SK-N-SH (cell line): ENCODE results near the gene CSNK1E. TPM values are rescaled to one million over a fixed set of nuclear protein-coding genes. Genes with fewer than 3 reads are reported as not detected.

Experiments
- CTCF ChIA-PET: fragments of 300-600, 350-600 bp; formaldehyde crosslinking; extraction: SDS; loops from one replicate; lab custom pipeline; 2021; lab: Yijun Ruan, JAX
- POLR2A ChIA-PET: fragments of 350-600 bp; sonication (Branson Sonifier 250); formaldehyde crosslinking; extraction: SDS; loops from one replicate; lab custom pipeline; 2020; ENCODE audit warnings: antibody characterized with exemption, inconsistent platforms; lab: Yijun Ruan, JAX
- DNase-seq: peaks from one replicate; pipeline ENCODE4 v3.0.0; 2012
- H2AFZ ChIP-seq: fragments of 200-600 bp; sonication (generic); 2 replicates; pipeline ENCODE4 v1.8.1; 2016; ENCODE audit warnings: antibody characterized with exemption, mild to moderate bottlenecking, low read depth
- H3F3A ChIP-seq: fragments of 200-600 bp; sonication (generic); replicated peaks from 2 replicates; pipeline ENCODE3; 2016; ENCODE audit warnings: antibody characterized with exemption, mild to moderate bottlenecking; ENCODE audit not compliant: insufficient read depth
- H3K27ac ChIP-seq, 2 experiments: fragments of 200-500 bp in 1 of 2; fragments of 200-600 bp in 1 of 2; sonication (Bioruptor generic) in 1 of 2; sonication (generic), shearing (Covaris generic) in 1 of 2; 2 replicates each; pipeline versions ENCODE4 v1.5.1 to v1.6.1; 2014 to 2016; ENCODE audit warnings: low read depth in 2 of 2, inconsistent platforms in 1 of 2, low read length in 1 of 2, mild to moderate bottlenecking in 1 of 2, mixed read lengths in 1 of 2
- H3K27me3 ChIP-seq: fragments of 200-600 bp; sonication (generic), shearing (Covaris generic); 2 replicates; pipeline ENCODE4 v1.6.1; 2016; ENCODE audit warnings: mixed run types; ENCODE audit not compliant: insufficient read depth
- H3K36me3 ChIP-seq, 2 experiments: fragments of 200-500 bp in 1 of 2; fragments of 200-600 bp in 1 of 2; sonication (Bioruptor generic) in 1 of 2; sonication (generic) in 1 of 2; replicated peaks in 1 of 2; 2 replicates each; pipeline versions ENCODE3 to v1.5.1; 2014 to 2016; ENCODE audit warnings: low read length in 1 of 2, mild to moderate bottlenecking in 1 of 2; ENCODE audit not compliant: insufficient read depth in 2 of 2, control insufficient read depth in 1 of 2
- H3K4me1 ChIP-seq, 2 experiments: fragments of 200-500 bp in 1 of 2; fragments of 200-600 bp in 1 of 2; sonication (Bioruptor generic) in 1 of 2; sonication (generic), shearing (Covaris generic) in 1 of 2; 2 replicates each; pipeline versions ENCODE4 v1.5.1 to v1.6.1; 2014 to 2016; ENCODE audit warnings: low read depth in 1 of 2, low read length in 1 of 2, mixed run types in 1 of 2; ENCODE audit not compliant: insufficient read depth in 2 of 2, control insufficient read depth in 1 of 2
- H3K4me2 ChIP-seq: fragments of 200-600 bp; sonication (generic), shearing (Covaris generic); 2 replicates; pipeline ENCODE4 v1.6.1; 2017; ENCODE audit warnings: mixed run types
- H3K4me3 ChIP-seq, 2 experiments: fragments of 200-500 bp in 1 of 2; fragments of 200-600 bp in 1 of 2; sonication (Bioruptor generic) in 1 of 2; sonication (generic), shearing (Covaris generic) in 1 of 2; 2 replicates each; pipeline versions ENCODE4 v1.5.1 to v1.8.1; 2014 to 2016; ENCODE audit warnings: low read depth in 2 of 2, inconsistent platforms in 1 of 2, low read length in 1 of 2, mild to moderate bottlenecking in 1 of 2, mixed read lengths in 1 of 2, moderate library complexity in 1 of 2
- H3K79me2 ChIP-seq: fragments of 200-600 bp; sonication (generic); 2 replicates; pipeline ENCODE4 v1.8.1; 2017; ENCODE audit warnings: mild to moderate bottlenecking; ENCODE audit not compliant: insufficient read depth
- H3K9ac ChIP-seq: fragments of 200-600 bp; sonication (generic); 2 replicates; pipeline ENCODE4 v1.6.1; 2017; ENCODE audit warnings: mixed run types
- H3K9me2 ChIP-seq: fragments of 200-600 bp; sonication (generic); 2 replicates; pipeline ENCODE4 v1.6.1; 2017; ENCODE audit warnings: mixed run types
- H3K9me3 ChIP-seq: fragments of 200-600 bp; sonication (generic); 2 replicates; pipeline ENCODE4 v1.6.1; 2017; ENCODE audit warnings: mixed run types, mild to moderate bottlenecking, moderate library complexity
- H4K20me1 ChIP-seq: fragments of 200-600 bp; sonication (generic); 2 replicates; pipeline ENCODE4 v1.6.1; 2017; ENCODE audit warnings: mild to moderate bottlenecking, mixed run types; ENCODE audit not compliant: insufficient read depth
- CTCF ChIP-seq: fragments of 200-600 bp; sonication (generic); IDR thresholded peaks from 2 replicates; pipeline ENCODE4 v1.6.1; 2017; ENCODE audit warnings: antibody characterized with exemption, mild to moderate bottlenecking, moderate library complexity
- EP300 ChIP-seq, 2 experiments: IDR thresholded peaks; 2 replicates each; pipeline versions ENCODE4 v1.4.0 to v1.6.1; 2012; ENCODE audit warnings: borderline replicate concordance in 1 of 2, low read depth in 1 of 2, low read length in 1 of 2
- EZH2phosphoT487 ChIP-seq: fragments of 200-600 bp; sonication (generic); IDR thresholded peaks from 2 replicates; pipeline ENCODE4 v1.6.1; 2017; ENCODE audit warnings: low read depth, mixed run types, mild to moderate bottlenecking, antibody characterized with exemption, moderate library complexity, borderline replicate concordance
- FOXM1 ChIP-seq: IDR thresholded peaks from 2 replicates; pipeline ENCODE4 v1.4.0; 2012; ENCODE audit warnings: low read depth, mild to moderate bottlenecking
- GABPA ChIP-seq: IDR thresholded peaks from 2 replicates; pipeline ENCODE4 v1.4.0; 2012; ENCODE audit warnings: low read depth, mild to moderate bottlenecking
- MEF2A ChIP-seq: IDR thresholded peaks from 2 replicates; pipeline ENCODE4 v1.4.0; 2012; ENCODE audit warnings: low read depth, borderline replicate concordance
- MXI1 ChIP-seq: IDR thresholded peaks from 2 replicates; pipeline ENCODE4 v1.6.1; 2012; ENCODE audit warnings: mild to moderate bottlenecking, low read depth, low read length, improper control_type of control experiment
- NRF1 ChIP-seq: IDR thresholded peaks from 2 replicates; pipeline ENCODE4 v1.6.1; 2012; ENCODE audit warnings: low read depth, mild to moderate bottlenecking, low read length
- POLR2AphosphoS5 ChIP-seq: IDR thresholded peaks from 2 replicates; pipeline ENCODE4 v1.6.1; 2012; ENCODE audit warnings: low read depth, low read length
- RAD21 ChIP-seq: IDR thresholded peaks from 2 replicates; pipeline ENCODE4 v1.6.1; 2012; ENCODE audit warnings: mild to moderate bottlenecking, low read length
- RFX5 ChIP-seq: IDR thresholded peaks from 2 replicates; pipeline ENCODE4 v1.6.1; 2012; ENCODE audit warnings: mild to moderate bottlenecking, improper control_type of control experiment, low read length
- SIN3A ChIP-seq: IDR thresholded peaks from 2 replicates; pipeline ENCODE4 v1.6.1; 2012; ENCODE audit warnings: low read depth, mild to moderate bottlenecking, low read length, moderate library complexity, borderline replicate concordance
- SMC3 ChIP-seq: IDR thresholded peaks from 2 replicates; pipeline ENCODE4 v1.6.1; 2012; ENCODE audit warnings: low read depth, low read length, improper control_type of control experiment
- TEAD4 ChIP-seq: IDR thresholded peaks from 2 replicates; pipeline ENCODE4 v1.4.0; 2012; ENCODE audit warnings: mild to moderate bottlenecking, borderline replicate concordance; ENCODE audit not compliant: insufficient read depth
- USF2 ChIP-seq: fragments of 150-350 bp; IDR thresholded peaks from 2 replicates; pipeline ENCODE4 v1.6.1; 2017; ENCODE audit warnings: antibody characterized with exemption, low read length, low read depth, borderline replicate concordance
- WGBS: methylation state at CpG from one replicate; pipeline ENCODE4 v1.1.6; 2017; ENCODE audit warnings: low lambda C conversion rate; 5-methylcytosine and 5-hydroxymethylcytosine counted together
- polyA plus RNA-seq, 3 experiments: library from polyadenylated mRNA; depleted of rRNA; stranded (reverse); fragments of >200 nt; gene quantifications; 2 replicates each; pipeline ENCODE4 v1.2.3, GENCODE V29; 2012
- TF ChIP-seq, protein P1 (sequence below): IDR thresholded peaks from 2 replicates; pipeline ENCODE4; 2012
- TF ChIP-seq, protein P2 (sequence below): IDR thresholded peaks from 2 replicates; pipeline ENCODE4 v1.4.0; 2012; ENCODE audit warnings: low read depth, borderline replicate concordance

CSNK1E gene
- polyA plus RNA-seq, 1 of the 3 experiments (the other 2 are of a cell fraction): 130 TPM

DNA sequence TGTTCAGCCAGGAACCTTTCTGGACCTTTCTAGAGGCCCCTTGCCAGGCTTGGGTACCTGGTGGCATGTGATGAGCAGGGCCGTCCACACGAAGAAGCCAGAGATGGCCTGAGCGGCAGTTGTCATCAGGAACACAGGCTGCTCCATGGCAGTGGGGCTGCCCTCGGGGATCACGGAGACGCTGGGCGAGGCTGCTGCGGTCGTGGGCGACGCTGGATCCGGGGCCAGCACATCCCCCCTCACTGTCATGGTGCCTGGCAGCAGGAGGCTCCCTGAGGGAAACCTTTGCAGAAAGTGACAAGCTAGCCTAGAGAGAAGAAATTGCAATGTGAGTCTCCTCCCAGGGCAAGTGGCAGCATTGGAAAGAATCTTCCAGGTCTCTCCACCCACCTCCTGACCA is 69.5 kb downstream of the CSNK1E start:
- H3K4me3 ChIP-seq: no peak overlapping the region
- peaks cover 0 to 6% of the 10 kb centered on the region in 2 experiments for H3K36me3 ChIP-seq

DNA sequence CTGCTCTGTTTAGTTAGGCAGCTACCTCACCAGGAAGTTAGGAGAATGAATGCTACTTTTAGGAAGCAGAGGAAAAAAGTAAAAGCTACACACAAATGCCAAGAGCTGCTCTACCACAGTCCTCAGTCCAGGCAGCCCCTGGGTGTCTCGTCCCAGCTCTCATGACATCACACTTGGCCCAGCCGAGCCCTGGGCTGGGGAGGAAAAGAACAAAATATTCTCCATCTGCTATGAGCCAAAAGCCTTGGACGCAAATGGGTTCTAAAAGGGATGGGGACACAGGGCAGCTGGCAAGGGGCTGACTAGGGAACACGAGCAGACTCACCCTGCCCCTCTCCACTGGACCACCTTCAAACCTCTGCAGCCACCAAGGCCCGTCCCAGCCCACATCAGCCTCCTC is 70.5 kb downstream of the CSNK1E start:
- no peak overlapping the region for H2AFZ ChIP-seq
- ChIA-PET CTCF (no interaction called here), POLR2A (no interaction called here)
- H3K4me3 ChIP-seq: no peak overlapping the region
- H3K4me1 ChIP-seq: peaks cover 0 to 8% of the 10 kb centered on the region in 2 experiments; a peak in 1 of 4 replicates
- no peaks in the 10 kb centered on the region for H3F3A ChIP-seq
- H4K20me1 ChIP-seq: no peaks in the 10 kb centered on the region
- H3K36me3 ChIP-seq: peaks cover 0 to 6% of the 10 kb centered on the region in 2 experiments
- peaks cover 36% of the 10 kb centered on the region; the same call in 1 of the 2 replicates for H3K79me2 ChIP-seq
- H3K27me3 ChIP-seq: no peaks in the 10 kb centered on the region
- TF ChIP-seq RFX5 (no peak), EP300 (IDR thresholded peaks at IDR 0.05; ENCODE audit: borderline replicate concordance in 1 of 2, low read depth in 1 of 2, low read length in 1 of 2) (no peak), USF2 (no peak), CTCF (no peak), NRF1 (no peak), SMC3 (no peak), EZH2phosphoT487 (no peak), RAD21 (no peak), POLR2AphosphoS5 (no peak), SIN3A (no peak), MXI1 (no peak), TEAD4 (no peak), MEF2A (no peak), FOXM1 (no peak)
- TF ChIP-seq, protein P1, sequence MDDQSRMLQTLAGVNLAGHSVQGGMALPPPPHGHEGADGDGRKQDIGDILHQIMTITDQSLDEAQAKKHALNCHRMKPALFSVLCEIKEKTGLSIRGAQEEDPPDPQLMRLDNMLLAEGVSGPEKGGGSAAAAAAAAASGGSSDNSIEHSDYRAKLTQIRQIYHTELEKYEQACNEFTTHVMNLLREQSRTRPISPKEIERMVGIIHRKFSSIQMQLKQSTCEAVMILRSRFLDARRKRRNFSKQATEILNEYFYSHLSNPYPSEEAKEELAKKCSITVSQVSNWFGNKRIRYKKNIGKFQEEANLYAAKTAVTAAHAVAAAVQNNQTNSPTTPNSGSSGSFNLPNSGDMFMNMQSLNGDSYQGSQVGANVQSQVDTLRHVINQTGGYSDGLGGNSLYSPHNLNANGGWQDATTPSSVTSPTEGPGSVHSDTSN: no peak
- TF ChIP-seq, protein P2, sequence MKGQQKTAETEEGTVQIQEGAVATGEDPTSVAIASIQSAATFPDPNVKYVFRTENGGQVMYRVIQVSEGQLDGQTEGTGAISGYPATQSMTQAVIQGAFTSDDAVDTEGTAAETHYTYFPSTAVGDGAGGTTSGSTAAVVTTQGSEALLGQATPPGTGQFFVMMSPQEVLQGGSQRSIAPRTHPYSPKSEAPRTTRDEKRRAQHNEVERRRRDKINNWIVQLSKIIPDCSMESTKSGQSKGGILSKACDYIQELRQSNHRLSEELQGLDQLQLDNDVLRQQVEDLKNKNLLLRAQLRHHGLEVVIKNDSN: no peak
- TF ChIP-seq, all 33 proteins: peak for 0
- no peak overlapping the region for H3K27ac ChIP-seq
- H3K9me2 ChIP-seq: no peaks in the 10 kb centered on the region
- no peaks in the 10 kb centered on the region for H3K9me3 ChIP-seq
- H3K4me2 ChIP-seq: no peak overlapping the region
- no peak for DNase-seq
- H3K9ac ChIP-seq: no peak overlapping the region
- 63% methylated on average over 2 of the region's 5 CpGs for WGBS

More for the DNA sequence above, 69.5 kb downstream of the CSNK1E start:
- H3K9me3 ChIP-seq: no peaks in the 10 kb centered on the region
- H4K20me1 ChIP-seq: no peaks in the 10 kb centered on the region
- POLR2A ChIA-PET: no interaction called here
- H3K27ac ChIP-seq: no peak overlapping the region
- H3K27me3 ChIP-seq: no peaks in the 10 kb centered on the region
- no peak overlapping the region for H3K9ac ChIP-seq
- CTCF ChIA-PET: interaction anchor here (0.9 kb wide), 1 partner anchor 134 kb away, joined by 3 read pairs; no protein-coding TSS in a partner anchor
- H3K4me2 ChIP-seq: no peak overlapping the region
- H3K9me2 ChIP-seq: no peaks in the 10 kb centered on the region
- H3K4me1 ChIP-seq: peaks cover 0 to 8% of the 10 kb centered on the region in 2 experiments; a peak in 1 of 4 replicates
- no peak for DNase-seq
- no peak for TF ChIP-seq EZH2phosphoT487
- no peak for TF ChIP-seq GABPA
- TF ChIP-seq, all 33 proteins: peak for 0
- Histone ChIP-seq H2AFZ (no peak overlapping the region), H3F3A (no peaks in the 10 kb centered on the region), H3K79me2 (peaks cover 46% of the 10 kb centered on the region)
- no CpG with 5 or more reads among the region's 12 CpGs for WGBS
